Left cardiac atrium (tissue), 4 donors: ENCODE measurements around the gene PAK1. TPM values are rescaled to one million over a fixed set of nuclear protein-coding genes. Genes with fewer than 3 reads are reported as not detected.
"Not testable (repeated sequence)": the region's sequence is repeated elsewhere in the genome, so short reads cannot be mapped to it uniquely, and the experiment has no call there.

Experiments used
- ATAC-seq, 2 donors: fragments of 200-7000 bp; cut with Tn5 transposase; one replicate each; pipeline ENCODE4 v1.9.1; 2020; ENCODE audit warnings: mild to moderate bottlenecking in 2 of 2, moderate library complexity in 2 of 2
- DNase-seq: peaks from one replicate; pipeline ENCODE4 v3.0.0-alpha.2; 2020
- intact Hi-C, 2 donors: fragments of 100-400 bp; cut with DNase I; formaldehyde crosslinking; loops; one replicate each; pipeline versions ENCODE4 v1.14.1 to v1.15.1; 2022 to 2023
- total RNA-seq, 2 donors: library from RNA; stranded (reverse); fragmentation: NEBNext Ultra II Directional; extraction: Animal tissue kit (Norgen Biotek cat#: 25700); gene quantifications; one replicate each; pipeline ENCODE4 v1.2.1, GENCODE V29; 2021
- donor health status: DM: no; HTN: yes; CAD: no.
- donor health status: DM: no; HTN: yes; CAD: no; lungs with severe emphysema.
- donor health status: DM: yes; HTN: yes; CAD: no.
- donor health status: Dilated cardiomyopathy.

The PAK1 gene
- total RNA-seq, 2 donors from 2014 or later: 17.1 to 20.3 TPM

DNA sequence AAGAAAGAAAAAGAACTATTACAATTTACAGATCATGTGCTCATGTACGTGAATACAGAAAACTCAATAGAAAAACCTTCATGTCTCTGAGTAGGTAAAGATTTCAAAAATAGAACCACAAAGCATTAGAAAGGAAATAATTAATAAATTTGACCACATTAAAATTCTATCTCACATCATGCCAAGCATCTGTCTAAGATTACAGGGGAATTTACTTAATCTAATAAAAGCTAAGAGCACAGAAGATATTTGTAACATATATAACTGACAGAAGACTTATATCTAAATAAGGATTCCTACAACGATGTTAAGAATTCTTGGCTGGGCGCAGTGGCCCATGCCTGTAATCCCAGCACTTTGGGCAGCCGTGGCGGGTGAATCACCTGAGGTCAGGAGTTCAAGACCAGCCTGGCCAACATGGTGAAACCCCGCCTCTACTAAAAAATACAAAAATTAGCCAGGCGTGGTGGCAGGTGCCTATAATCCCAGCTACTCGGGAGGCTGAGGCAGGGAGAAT, 88.6 kb downstream of the PAK1 start:
- DNase-seq, intact Hi-C loops, ATAC-seq: not testable (repeated sequence)

DNA sequence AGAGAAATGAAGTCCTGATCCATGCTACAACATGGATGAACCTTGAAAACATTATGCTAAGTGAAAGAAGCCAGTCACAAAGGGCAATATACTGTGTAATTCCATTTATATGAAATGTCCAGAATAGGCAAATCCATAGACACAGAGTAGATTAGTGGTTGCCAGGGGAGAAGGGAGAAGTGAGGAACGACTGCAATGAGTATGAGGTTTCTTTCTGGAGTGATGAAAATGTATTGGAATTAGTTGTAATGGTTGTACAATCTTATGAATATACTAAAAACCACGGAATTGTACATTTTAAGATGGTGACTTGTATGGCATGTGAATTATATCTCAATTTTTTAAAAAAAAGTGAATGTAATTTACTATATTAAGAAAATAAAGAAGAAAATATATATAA, 89.3 kb downstream of the PAK1 start:
- DNase-seq: no peak
- no peak for ATAC-seq
- intact Hi-C loops: no loop called here

DNA sequence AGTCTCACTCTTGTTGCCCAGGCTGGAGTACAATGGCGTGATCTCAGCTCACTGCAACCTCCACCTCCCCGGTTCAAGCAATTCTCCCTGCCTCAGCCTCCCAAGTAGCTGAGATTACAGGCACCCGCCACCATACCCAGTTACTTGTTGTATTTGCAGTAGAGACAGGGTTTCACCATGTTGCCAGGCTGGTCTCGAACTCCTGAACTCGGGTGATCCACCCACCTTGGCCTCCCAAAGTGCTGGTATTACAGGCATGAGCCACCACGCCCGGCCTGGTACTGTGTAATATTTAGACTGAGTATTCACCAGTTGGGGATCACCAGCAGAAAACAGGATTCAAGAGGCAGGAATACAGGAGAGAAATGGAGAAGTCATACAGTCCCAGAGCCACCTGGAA, 90.5 kb downstream of the PAK1 start:
- DNase-seq, ATAC-seq, intact Hi-C loops: not testable (repeated sequence)

DNA sequence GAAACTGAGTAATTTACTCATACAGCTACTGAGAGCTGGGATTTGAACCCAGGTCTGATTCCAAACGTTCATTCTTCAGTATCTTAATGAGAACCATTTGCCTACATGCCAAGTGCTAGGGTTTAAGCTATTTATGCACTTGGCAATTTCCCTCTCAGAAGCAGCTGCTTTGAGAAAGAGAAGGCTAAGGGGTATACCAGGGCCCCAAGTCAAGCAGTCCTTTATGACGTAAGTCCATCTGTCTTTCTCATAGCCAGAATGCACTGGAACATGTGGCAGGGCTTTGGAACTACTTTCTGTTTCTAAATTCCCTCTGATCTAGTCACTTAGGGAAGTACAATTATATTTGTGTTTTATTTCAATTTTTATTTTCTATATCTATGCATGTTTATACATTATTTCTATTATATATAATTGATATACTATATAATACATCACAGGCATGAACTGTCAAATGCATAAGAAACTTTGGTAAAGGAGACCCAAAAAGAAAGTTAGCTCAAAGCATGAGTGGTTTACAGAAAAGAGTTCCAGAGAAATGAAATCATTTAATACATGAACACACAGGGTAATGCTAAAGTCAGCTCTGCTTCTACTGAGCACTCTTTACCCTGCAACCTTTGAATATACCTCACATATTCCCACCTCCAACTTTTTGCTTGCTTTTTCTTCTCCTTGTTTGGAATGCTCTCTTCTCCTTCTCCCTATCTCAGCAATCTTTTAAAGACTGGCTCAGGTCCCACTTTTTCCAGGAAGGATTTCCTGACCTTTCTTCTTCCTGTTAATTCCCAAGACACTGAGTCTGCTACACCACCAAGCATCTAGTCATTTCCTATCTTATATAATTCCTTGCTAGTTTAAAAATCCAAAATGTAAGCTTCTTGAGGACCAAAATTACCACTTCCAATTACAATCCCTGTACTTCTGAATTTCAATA, 91.9 kb downstream of the PAK1 start:
- intact Hi-C loops: no loop called here
- ATAC-seq: peak in 1 of 2 donors; percentile 19
- no peak for DNase-seq

DNA sequence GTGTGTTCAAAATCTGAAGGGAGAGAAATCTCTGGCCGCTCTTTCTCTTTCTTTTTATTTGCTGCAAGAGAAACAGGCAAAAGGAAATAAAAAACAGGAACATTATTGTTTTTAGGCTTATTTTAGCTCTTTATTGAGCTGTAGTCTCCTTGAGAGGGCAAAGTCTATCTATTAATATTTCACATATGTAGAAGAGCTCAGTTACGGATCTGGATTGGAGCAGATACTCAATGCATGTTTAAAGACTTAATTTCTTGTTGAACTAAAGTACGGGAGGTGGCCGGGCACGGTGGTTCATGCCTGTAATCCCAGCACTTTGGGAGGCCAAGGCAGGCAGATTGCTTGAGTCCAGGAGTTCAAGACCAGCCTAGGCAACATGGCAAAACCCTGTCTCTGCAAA, 94.0 kb downstream of the PAK1 start:
- ATAC-seq (no peak), DNase-seq (no peak)
- intact Hi-C loops: no loop called here

DNA sequence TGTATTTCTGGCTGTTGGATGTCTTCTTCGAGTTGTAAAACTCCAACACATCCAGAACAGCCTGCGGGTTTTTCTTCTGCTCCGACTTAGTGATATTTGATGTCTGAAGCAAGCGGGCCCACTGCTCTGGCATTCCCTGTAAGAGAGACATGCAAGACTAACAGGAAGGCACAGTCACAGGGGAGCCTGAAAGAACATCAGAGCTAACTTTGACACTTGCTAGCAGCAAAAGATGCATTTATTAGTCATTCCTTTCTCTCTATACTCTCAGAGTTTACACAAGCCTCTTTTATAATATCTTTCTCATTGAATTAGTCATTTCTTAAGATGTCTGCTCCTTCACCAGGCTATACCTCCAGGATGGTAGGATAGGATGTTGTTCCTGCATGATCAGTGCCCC, 94.6 kb downstream of the PAK1 start:
- ATAC-seq (no peak), DNase-seq (no peak)
- intact Hi-C loops: no loop called here

DNA sequence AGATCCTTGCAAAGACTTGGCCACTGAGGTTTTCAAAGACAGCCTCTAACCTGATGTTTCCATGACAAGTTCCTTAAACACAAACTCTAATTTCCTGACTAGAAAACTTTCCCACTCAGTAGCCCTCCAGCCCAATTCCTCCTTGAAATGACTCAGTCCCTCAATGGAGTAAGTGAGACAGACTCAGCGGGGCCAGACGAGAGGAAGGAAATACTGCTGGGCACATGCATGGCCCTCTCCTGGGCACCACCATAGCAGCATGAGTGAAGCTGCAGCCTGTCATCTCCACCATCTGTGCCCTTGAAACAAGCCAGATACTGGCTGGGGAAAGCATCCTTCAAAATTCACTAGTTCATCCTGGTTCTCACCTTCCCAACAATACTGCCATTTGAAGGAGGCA, 96.2 kb downstream of the PAK1 start:
- no peak for ATAC-seq
- DNase-seq: no peak
- intact Hi-C loops: no loop called here

DNA sequence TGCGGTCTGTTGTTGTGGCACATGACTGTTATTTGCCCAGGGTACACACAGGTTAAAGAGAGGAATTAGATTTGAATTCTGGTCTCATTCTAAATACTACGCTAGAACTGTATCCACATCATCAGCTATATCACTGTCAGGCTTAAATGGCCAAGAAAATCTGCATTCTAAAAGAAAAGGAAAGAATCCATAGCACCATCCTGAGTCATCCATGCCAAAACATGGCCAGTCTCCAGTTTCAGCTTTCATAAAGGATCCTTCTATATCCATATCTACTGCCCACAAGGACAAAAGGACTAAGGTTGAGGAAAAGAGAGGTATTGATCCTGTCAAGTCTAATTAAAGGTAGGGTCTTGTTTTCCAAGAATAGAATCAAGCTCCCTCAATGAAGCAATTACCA, 98.8 kb downstream of the PAK1 start:
- ATAC-seq (no peak), DNase-seq (no peak)
- intact Hi-C loops: no loop called here

DNA sequence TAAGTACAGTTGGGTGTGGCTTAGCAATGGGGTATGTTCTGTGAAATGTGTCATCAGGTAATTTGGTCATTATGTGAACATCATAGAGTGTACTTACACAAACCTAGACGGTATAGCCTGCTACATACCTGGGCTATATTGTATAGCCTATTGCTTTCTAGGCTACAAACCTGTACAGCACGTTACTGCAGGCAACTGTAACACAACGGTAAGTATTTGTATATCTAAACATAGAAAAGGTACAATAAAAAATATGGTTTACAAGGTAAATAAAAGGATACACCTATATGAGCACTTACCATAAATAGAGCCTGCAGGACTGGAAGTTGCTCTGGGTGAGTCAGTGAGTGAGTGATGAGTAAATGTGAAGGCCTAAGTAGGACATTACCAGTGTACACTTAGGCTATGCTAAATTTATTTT, 99.3 kb downstream of the PAK1 start:
- DNase-seq (no peak), ATAC-seq (no peak)
- intact Hi-C loops: no loop called here

DNA sequence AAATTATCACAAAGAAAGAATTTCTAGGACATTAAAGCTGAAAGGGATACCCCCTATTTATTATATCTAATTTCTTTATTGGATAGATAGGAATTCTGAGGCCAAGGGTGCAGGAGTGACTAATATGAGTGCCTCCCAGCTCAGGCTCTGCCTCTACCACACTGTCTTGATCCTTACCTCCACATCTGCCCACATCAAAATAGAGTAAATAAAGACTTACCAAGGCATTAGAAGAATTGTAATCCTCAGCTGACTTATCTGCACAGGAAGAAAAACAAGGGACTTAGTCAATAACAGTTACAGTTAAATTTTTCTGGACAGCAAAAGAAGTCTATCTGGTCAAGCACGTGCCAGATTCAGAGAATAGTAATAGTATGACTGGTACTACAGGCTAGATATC, 99.8 kb downstream of the PAK1 start:
- intact Hi-C loops: no loop called here
- ATAC-seq (no peak), DNase-seq (no peak)

DNA sequence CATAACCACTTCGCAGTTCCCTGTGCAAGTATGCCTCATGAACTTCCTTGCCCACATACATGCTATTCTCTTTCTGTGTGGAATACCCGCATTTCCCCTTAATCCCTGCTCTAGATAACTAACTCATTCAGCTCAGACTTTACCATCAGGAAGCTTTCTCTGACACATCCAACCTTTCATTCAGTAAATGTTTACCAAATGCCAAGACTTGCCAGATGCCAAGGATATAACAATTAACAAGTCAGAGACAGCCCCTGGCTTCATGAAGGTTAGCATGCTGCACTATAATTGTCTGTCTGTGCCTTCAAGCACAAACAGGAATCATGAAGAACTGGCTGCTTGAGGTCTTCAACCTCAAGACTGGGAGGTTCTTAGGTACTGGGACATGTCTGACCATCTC, 101.2 kb downstream of the PAK1 start:
- DNase-seq (no peak), ATAC-seq (no peak)
- intact Hi-C loops: no loop called here

DNA sequence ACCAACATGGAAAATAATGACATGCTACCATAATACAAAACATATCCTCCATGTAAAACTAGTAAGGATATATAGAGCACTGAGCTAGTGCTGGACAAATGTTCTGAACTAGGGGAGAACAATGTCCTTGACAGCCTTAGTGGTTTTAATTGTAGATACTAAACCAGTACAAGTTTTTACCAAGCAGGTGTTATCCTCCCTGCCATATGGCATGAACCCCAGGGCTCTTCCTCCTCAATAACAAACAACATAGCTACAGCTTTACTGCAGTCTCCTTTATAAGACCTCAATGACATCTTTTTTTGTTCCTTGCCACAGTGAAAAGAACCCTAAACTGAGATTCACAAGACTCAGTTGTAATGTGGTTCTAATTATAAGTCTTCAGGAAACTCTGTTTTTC, 102.2 kb downstream of the PAK1 start:
- intact Hi-C loops: no loop called here
- DNase-seq (no peak), ATAC-seq (no peak)

DNA sequence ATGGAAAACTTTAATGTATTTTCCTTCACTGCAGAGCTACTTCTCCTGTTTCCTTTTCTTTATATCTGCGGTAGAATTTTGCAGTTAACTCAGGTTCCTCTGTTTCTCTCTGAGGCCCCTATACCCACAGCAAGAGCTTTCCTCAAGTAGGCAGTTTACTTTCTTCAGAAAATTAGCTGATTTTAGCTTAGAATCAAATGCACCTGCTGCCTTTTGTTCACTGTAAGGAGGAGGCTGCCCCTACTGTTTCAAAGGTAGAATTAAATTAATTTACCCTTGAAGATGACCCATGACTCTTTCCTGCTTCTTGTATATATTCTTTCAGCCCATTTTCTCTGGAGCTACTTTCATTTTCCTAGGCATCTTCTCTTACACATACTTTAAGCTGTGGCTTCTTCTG, 103.7 kb downstream of the PAK1 start:
- DNase-seq: no peak
- ATAC-seq: no peak
- intact Hi-C loops: no loop called here

DNA sequence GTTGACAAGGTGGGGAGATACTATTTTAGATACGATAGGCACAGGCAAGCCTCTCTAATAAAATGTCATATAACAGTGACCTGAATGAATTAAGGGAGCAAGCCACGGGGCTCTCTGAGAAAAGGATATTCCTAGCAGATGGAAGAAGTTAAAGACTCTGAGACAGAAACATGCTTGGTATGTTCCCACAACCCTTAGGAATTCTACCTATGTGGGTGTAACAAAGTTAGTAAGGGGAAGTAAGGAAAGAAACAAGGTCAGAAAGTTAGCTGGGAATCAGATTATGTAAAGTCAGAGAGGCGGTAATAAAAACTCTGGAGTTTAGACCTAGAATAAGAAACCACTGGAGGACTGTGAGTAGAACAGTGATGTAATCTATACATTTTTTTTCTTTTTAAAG, 112.7 kb downstream of the PAK1 start:
- DNase-seq (no peak), ATAC-seq (no peak)
- intact Hi-C loops: no loop called here

DNA sequence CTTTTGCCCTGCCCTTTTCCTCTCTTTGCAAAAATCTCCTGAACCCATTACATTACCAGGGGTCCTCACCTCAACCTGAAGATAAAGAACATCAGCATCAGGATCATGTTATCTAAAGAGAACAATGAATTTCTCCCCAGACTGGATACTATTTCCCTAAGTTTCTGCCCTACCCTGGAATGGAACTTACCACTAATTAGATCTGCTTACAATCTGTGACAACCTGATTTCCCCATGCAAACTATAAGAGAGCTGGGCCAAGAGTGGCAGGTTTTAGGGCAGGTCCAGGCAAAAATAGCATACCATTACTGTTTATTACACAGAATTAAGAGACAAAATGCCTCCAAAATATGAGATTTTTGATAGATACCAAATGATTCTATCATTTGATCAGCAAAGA, 114.4 kb downstream of the PAK1 start:
- DNase-seq (no peak), ATAC-seq (no peak)
- intact Hi-C loops: no loop called here

DNA sequence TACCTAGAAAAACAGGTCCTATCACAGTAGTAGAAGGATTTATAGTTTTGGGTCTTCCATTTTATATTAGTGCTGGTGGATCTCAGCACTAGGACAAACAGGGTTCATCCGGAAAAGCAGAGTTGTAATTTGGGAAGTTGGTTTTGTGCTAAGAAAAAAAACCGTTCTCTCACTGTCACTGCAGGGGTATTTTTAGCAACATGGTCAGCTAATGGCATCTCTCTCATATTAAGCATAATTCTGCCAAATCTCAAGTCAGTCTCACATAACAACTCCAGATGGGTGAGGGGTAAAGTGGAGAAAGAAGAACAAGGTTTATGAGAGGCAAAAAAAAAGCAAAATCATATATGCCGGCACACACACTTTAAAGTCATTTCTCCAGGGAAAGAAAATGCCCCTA, 120.8 kb downstream of the PAK1 start:
- intact Hi-C loops: no loop called here
- ATAC-seq (peak; percentile 43 to 78), DNase-seq (no peak)

DNA sequence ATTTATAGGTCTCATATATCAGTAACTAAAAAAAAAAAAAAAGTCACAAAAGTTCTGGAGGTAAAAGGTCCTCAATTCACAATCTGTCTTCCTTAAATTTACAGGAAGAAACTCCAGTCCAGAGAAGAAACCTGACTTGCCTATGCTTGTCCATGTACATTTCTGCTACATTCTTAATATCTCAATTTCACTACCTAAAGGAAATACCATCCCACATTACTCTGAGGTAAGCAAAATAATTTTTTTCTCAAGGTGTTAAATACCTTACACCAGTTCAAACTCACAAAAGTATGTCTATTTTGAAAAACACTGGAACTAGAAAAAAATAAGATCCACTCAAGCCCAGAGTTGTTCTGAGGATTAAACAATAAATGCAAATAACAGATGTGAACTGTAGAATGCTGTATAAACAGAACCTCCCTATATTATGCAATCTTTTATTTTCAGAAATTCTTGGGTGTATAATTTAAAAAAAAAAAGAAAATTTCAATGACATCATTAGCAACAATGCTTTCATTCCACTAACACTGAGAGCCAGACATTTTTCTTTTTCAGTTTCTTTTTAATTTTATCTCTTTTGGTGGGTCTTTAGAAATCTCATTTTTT, 122.5 kb downstream of the PAK1 start:
- DNase-seq: no peak
- intact Hi-C loops: no loop called here
- no peak for ATAC-seq

DNA sequence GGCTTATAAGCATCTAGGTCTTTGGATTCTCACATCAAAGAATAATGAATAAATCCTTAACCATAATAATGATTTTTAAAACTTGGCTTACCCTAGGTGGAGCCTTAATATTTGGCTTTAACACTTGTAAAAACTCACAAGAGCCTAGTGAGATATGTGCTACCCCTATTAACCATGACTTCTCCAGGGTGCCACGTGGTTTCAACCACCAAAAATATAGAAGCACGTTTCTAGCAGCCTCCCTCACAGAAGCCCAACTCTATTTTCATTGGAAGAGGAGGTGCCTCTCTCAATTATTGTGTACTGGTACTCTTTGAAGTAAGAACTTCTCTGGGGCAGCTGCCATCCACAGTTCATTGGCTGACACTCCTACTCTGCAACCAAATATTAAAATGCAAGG, 125.9 kb downstream of the PAK1 start:
- intact Hi-C loops: no loop called here
- DNase-seq (no peak), ATAC-seq (no peak)

DNA sequence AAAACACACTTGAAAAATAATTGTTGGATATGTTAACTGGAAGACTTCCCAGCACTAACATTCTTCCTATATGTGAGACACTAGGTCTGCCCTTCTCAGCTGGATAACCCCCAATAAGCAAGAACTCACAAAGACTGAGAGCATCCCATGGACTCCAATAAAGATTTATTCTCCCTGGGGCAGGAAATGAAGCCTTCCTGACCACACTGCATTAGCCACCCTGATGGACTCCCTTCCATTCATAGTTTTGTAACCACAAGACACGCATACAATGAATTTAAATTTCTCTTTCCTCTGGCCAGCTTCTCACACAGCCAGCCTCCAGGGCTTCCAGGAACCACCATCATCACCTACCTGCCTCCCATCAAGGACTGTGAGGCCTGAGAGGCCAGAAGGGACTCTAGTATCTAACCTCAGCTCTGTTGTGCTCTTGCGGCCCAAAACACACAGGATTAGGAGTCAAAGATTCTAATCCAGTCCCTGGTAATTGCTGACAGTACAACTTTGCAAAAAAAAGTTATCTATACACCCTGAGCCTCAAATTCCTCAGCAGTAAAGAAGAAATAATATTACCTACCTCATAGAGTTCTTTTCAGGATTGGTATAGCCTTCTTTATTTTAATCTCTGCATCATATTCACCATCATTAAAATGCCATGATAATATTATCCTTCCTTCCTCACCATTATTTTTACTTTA, 126.8 kb downstream of the PAK1 start:
- intact Hi-C loops: no loop called here
- no peak for DNase-seq
- no peak for ATAC-seq

DNA sequence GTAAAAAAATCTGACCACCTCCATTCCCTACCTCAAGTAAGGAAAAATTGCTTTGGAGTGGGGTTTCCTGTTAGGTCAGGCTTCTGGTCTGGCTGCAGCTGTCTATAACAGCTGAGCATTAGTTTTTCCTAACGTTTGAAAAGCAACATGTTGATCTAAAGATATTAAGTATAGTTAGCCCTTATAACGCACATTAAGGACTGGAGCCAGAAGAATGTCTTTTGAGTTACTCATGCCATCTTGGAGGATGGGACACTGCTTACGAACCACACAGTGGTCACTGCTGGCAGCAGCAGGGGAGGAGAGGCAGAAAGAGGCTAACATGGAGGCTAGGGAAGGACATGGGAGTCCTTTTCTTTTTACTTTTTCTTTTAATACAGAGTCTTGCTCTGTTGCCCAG, 128.3 kb downstream of the PAK1 start:
- no peak for DNase-seq
- no peak for ATAC-seq
- intact Hi-C loops: no loop called here
